SK-N-SH treated with all-trans-retinoic acid at 6 μM for 48 hours (cell line): Measurements from ENCODE around the gene CDK5R1.

Source experiments
- ATAC-seq: fragments of 200-7000 bp; cut with Tn5 transposase; 3 replicates; pipeline ENCODE4 v1.9.1; 2020; ENCODE audit warnings: mild to moderate bottlenecking, moderate library complexity
- ARNTL ChIP-seq: fragments of 450-650 bp; formaldehyde crosslinking; IDR thresholded peaks from 2 replicates; pipeline ENCODE4 v1.5.0; 2020; ENCODE audit warnings: low read depth, mild to moderate bottlenecking, moderate library complexity, borderline replicate concordance
- BACH2 ChIP-seq: fragments of 250-450 bp; sonication (Bioruptor Pico); IDR thresholded peaks from 2 replicates; pipeline ENCODE4 v1.9.0; 2021; ENCODE audit warnings: mild to moderate bottlenecking, borderline replicate concordance
- CREB5 ChIP-seq: fragments of 250-450 bp; sonication (Bioruptor Pico); IDR thresholded peaks from 2 replicates; pipeline ENCODE4 v1.5.1; 2020; ENCODE audit warnings: low read depth, mild to moderate bottlenecking, moderate library complexity
- CSDC2 ChIP-seq: fragments of 250-450 bp; sonication (Bioruptor Pico); IDR thresholded peaks from 2 replicates; pipeline ENCODE4 v1.5.0; 2020; ENCODE audit warnings: mild to moderate bottlenecking, moderate library complexity
- ESRRG ChIP-seq: fragments of 250-450 bp; sonication (Bioruptor Pico); IDR thresholded peaks from 2 replicates; pipeline ENCODE4 v1.6.1; 2021; ENCODE audit warnings: mild to moderate bottlenecking
- GLIS3 ChIP-seq: fragments of 250-450 bp; sonication (Bioruptor Pico); IDR thresholded peaks from 2 replicates; pipeline ENCODE4 v1.5.0; 2020; ENCODE audit warnings: mild to moderate bottlenecking, moderate library complexity
- OSR1 ChIP-seq: fragments of 250-450 bp; sonication (Bioruptor Pico); IDR thresholded peaks from 2 replicates; pipeline ENCODE4 v1.8.0; 2022; ENCODE audit warnings: moderate library complexity, mild to moderate bottlenecking, inconsistent platforms
- PATZ1 ChIP-seq: fragments of 250-450 bp; sonication (Bioruptor Pico); IDR thresholded peaks from 2 replicates; pipeline ENCODE4 v1.8.0; 2020; ENCODE audit warnings: mild to moderate bottlenecking, moderate library complexity, borderline replicate concordance
- PPARA ChIP-seq: fragments of 250-450 bp; sonication (Bioruptor Pico); IDR thresholded peaks from 2 replicates; pipeline ENCODE4 v1.5.0; 2020; ENCODE audit warnings: mild to moderate bottlenecking, borderline replicate concordance
- RARB ChIP-seq: fragments of 250-450 bp; sonication (Bioruptor Pico); IDR thresholded peaks from 2 replicates; pipeline ENCODE4 v1.8.0; 2021; ENCODE audit warnings: mild to moderate bottlenecking, moderate library complexity
- SNAI2 ChIP-seq: fragments of 250-450 bp; sonication (Bioruptor Pico); IDR thresholded peaks from 2 replicates; pipeline ENCODE4 v1.5.0; 2020; ENCODE audit warnings: mild to moderate bottlenecking, moderate library complexity
- TCF4 ChIP-seq: fragments of 250-450 bp; sonication (Bioruptor Pico); IDR thresholded peaks from 2 replicates; pipeline ENCODE4 v1.8.0; 2021; ENCODE audit warnings: mild to moderate bottlenecking, moderate library complexity, borderline replicate concordance
- TOX ChIP-seq: fragments of 250-450 bp; sonication (Bioruptor Pico); IDR thresholded peaks from 2 replicates; pipeline ENCODE4 v1.8.0; 2021; ENCODE audit warnings: mild to moderate bottlenecking, moderate library complexity, borderline replicate concordance
- TSHZ2 ChIP-seq: fragments of 250-450 bp; sonication (Bioruptor Pico); IDR thresholded peaks from 2 replicates; pipeline ENCODE4 v1.5.0; 2020; ENCODE audit warnings: mild to moderate bottlenecking, moderate library complexity
- ZC3H10 ChIP-seq: fragments of 250-450 bp; sonication (Bioruptor Pico); IDR thresholded peaks from 2 replicates; pipeline ENCODE4 v1.5.1; 2021; ENCODE audit warnings: mild to moderate bottlenecking, moderate library complexity
- ZFP3 ChIP-seq: fragments of 250-450 bp; sonication (Bioruptor Pico); IDR thresholded peaks from 2 replicates; pipeline ENCODE4 v1.5.0; 2020; ENCODE audit warnings: mild to moderate bottlenecking, moderate library complexity
- ZFP30 ChIP-seq: fragments of 450-650 bp; formaldehyde crosslinking; IDR thresholded peaks from 2 replicates; pipeline ENCODE4 v1.5.0; 2022; ENCODE audit warnings: mild to moderate bottlenecking, moderate library complexity
- ZNF565 ChIP-seq: fragments of 450-650 bp; formaldehyde crosslinking; conservative IDR thresholded peaks from 2 replicates; pipeline ENCODE4 v1.5.0; 2020; ENCODE audit warnings: low read depth, mild to moderate bottlenecking, moderate library complexity
- ZNF8 ChIP-seq: fragments of 450-650 bp; formaldehyde crosslinking; IDR thresholded peaks from 2 replicates; pipeline ENCODE4 v1.5.0; 2020; ENCODE audit warnings: mild to moderate bottlenecking, moderate library complexity
- TF ChIP-seq, protein P1 (sequence below): fragments of 250-450 bp; sonication (Bioruptor Pico); IDR thresholded peaks from 2 replicates; pipeline ENCODE4 v1.8.0; 2021; ENCODE audit warnings: low read depth, mild to moderate bottlenecking, moderate library complexity, borderline replicate concordance

The CDK5R1 gene

GRCh38 chr17:32486701-32487472 is at the start of gene CDK5R1:
CDK5R1 (plus strand) TSS chr17:32486993; CDS start chr17:32487621, 628 bp downstream.
- TF ChIP-seq TSHZ2 (peak; percentile 29; the same call in 1 of the 2 replicates), GLIS3 (CRISPR knock-in tag) (no peak)
- peak; percentile 21 for ATAC-seq

DNA sequence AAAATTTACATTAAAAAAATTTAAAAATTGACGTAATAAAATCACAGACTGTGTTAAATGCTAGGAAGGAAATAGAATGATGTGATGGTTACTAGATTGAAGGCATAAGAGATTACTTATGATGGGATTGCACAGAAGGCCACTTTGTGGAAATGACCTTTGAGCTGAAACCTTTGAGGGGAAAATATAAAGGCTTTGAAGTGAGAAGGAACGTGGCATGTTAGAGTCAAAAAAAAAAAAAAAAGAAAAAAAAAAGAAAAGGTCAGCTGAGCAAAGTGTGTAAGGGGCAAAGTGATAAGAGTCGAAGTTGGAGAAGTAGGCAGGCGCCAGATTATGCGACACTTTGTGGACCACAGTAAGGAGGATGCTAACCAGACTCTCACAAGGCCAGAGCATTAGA is 46.1 kb upstream of the CDK5R1 start:
- TF ChIP-seq PPARA (CRISPR knock-in tag) (no peak), ZFP3 (CRISPR knock-in tag) (no peak), TSHZ2 (no peak), TCF4 (CRISPR knock-in tag) (no peak), ZNF565 (CRISPR knock-in tag) (no peak), CSDC2 (CRISPR knock-in tag) (no peak), CREB5 (no peak), OSR1 (no peak), ZNF8 (CRISPR knock-in tag) (no peak), ZFP30 (CRISPR knock-in tag) (no peak), TOX (CRISPR knock-in tag) (no peak)
- no peak for ATAC-seq

DNA sequence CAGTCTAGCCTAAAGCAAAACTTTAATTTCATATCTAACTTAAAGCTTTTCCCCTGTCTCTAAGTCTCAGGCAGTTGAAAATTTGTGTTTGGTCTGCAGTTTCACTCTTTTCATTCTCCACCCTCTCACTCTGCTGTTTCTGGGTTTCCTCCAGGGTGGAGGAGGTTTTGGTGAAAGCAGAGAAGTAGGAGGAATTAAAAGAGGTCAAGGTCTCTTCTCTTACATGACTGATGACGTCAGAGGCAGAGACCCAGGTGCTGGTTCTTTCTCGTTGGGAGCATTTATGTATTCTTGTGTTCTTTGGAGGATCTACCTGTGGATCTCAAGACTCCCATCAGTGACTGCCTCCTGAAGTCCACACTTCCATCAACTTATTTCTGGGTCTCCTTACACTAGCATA is 44.9 kb upstream of the CDK5R1 start:
- TF ChIP-seq ZNF8 (CRISPR knock-in tag) (no peak), ZNF565 (CRISPR knock-in tag) (no peak), ARNTL (CRISPR knock-in tag) (no peak), PATZ1 (no peak), ESRRG (CRISPR knock-in tag) (no peak), CSDC2 (CRISPR knock-in tag) (no peak), RARB (no peak), ZFP3 (CRISPR knock-in tag) (no peak), OSR1 (no peak), CREB5 (no peak), ZC3H10 (CRISPR knock-in tag) (no peak), BACH2 (CRISPR knock-in tag) (no peak), TCF4 (CRISPR knock-in tag) (no peak), SNAI2 (CRISPR knock-in tag) (no peak), PPARA (CRISPR knock-in tag) (no peak)
- TF ChIP-seq, protein P1, sequence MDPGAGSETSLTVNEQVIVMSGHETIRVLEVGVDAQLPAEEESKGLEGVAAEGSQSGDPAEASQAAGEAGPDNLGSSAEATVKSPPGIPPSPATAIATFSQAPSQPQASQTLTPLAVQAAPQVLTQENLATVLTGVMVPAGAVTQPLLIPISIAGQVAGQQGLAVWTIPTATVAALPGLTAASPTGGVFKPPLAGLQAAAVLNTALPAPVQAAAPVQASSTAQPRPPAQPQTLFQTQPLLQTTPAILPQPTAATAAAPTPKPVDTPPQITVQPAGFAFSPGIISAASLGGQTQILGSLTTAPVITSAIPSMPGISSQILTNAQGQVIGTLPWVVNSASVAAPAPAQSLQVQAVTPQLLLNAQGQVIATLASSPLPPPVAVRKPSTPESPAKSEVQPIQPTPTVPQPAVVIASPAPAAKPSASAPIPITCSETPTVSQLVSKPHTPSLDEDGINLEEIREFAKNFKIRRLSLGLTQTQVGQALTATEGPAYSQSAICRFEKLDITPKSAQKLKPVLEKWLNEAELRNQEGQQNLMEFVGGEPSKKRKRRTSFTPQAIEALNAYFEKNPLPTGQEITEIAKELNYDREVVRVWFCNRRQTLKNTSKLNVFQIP: no peak
- ATAC-seq: no peak
